Stimulated activated CD8-positive, alpha-beta memory T cell treated with anti-CD3 and anti-CD28 coated beads, Interleukin-4, amount 100 ng/mL, for 24 hours (primary cell): ENCODE measurements around the gene IDH3A.

Source experiments
- DNase-seq: peaks from one replicate; pipeline ENCODE4 v3.0.0-alpha.2; 2020; ENCODE audit warnings: low read depth

The IDH3A gene

GRCh38 chr15:78149068-78149804, at the start of gene IDH3A:
IDH3A (plus strand) TSS chr15:78149362; CDS start chr15:78149404, 42 bp downstream.
- peak; percentile 100 for DNase-seq

DNA sequence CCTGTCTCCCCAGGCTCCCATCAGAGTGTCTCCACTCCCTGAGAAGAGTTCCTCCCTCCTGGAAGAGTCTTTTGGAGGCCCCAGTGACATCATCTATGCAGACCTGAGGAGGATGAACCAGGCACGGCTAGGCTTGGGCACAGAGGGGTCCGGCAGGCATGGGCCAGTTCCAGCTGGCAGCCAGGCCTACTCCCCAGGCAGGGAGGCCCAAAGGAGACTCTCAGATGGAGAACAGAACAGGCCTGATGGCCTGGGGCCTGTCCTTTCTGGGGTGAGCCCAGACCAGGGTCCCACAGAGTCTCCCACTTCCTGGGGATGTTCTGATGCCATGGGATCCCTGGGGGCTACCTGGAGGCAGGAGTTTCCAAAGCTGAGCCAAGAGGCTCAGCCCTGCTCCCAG, 48.3 kb upstream of the IDH3A start:
- DNase-seq = no peak

GRCh38 chr15:78101423-78102105, 47.6 kb upstream of the IDH3A start:
- no peak for DNase-seq

- DNase-seq = no peak
These were observed 47.0 kb upstream of the IDH3A start for GRCh38 chr15:78102211-78102610.

GRCh38 chr15:78102741-78103140, 46.4 kb upstream of the IDH3A start:
- no peak for DNase-seq

DNA sequence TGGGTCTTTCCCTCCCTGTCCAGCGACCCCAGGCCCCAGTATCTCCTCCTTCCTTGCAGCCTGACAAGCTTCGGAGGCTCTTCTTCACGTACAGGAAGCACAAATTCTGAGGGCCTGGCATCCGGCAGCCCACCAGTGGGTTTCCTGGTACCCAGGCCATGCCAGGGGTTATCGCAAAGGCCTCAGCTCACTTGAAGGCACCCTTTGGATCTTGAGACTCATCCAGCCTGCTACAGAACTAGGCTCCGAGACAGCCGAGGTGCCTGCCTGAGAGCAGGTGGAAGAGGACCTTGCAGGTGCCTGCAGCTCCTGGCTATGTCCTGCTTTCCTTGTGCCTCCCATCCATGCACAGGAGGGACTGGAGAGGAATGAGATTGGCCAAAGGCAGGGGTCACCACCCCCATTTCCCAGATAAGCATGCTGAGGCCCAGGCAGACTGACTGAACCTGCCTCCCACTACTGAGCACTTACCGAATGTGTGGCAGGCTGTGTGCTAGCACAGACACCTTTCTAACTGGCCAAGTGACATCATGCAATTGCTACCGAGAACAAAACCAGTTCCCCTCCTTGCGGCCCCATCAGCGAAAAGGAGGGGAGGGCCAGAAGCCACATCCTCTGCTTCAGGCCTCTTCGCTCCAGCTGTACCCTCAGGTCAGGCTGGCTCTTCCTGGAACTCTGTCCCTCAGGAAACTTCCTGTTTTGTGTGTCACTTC, 45.6 kb upstream of the IDH3A start:
- peak; percentile 44 for DNase-seq

DNA sequence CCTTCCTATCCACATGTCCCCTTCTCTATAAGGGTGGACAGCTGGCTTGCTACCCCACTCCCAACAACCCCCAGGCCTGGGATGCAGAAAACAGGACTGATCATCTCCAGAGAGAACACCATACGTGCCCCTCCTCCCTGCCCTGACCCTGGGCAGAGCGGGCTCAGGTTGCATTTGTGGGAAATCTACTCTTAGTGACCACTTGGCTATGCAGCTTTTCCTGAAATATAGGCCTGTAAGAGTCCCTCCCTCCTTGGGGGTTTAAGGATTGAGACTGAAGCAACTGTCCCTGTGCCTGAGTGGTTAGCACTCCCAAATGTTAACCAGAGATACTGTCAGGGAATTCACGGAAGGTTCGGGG, 45.1 kb upstream of the IDH3A start:
- no peak for DNase-seq

GRCh38 chr15:78104566-78105475, 44.3 kb upstream of the IDH3A start:
- DNase-seq = no peak

GRCh38 chr15:78105476-78106241, 43.5 kb upstream of the IDH3A start:
- DNase-seq = no peak

- no peak for DNase-seq
These were observed 41.7 kb upstream of the IDH3A start for GRCh38 chr15:78107471-78107870.

DNA sequence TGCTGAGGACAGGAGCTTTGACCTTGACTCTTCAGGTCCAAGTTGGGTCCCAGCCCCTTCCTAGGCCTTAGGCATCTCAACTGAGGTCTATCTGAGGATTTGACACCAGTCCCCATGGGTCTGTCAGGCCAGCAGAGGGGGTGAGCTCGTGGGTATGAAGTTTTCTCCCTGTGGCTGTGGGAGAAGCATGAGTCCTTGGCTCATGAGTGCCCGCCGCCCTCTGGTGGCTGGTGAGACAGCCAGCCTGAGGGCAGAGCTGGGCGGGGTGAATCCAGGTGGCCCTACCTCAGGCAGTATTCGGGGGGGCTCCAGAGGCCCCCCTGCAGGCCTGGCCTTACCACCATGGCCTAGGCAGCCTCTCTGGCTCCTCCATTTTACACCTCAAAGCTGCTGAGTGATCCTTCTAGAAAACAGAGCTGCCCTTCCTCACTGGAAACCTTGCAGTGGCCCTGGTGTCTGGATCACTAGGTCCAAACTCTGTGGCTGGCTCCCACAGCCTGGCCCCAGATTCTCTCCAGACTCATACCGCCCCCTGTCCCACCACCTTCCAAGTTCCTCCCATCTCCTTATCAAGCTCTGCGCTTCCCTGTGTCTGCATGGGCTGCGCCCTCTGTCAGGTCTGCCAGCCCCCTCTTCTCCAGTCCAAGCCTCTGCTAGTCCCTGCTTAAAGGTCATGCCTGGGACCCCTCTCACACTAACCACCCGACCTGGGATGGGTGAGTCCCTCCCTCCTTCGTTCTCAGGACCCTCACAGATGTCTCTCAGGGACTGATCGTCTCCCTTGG, 40.7 kb upstream of the IDH3A start:
- peak; percentile 75 for DNase-seq

DNA sequence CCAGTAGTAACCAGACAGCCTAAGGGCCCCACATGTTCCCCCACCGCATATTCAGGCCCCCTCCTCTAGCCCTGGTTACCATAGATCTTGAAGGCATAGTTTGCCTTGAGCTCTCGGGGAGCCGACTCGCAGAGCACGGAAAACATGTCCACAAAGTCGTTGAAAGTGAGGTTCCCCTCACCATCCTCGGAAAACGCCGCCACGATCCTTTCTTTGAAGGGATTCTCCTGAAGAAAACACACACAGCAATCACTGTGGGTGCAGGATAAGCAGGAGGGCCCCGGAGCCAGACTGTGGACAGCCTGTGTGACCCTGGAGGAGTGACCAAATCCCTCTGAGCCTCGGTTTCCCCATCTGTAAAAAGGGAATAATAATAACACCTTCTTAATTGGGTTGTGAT, 40.0 kb upstream of the IDH3A start:
- DNase-seq = no peak

- DNase-seq = no peak
These were observed 39.1 kb upstream of the IDH3A start for GRCh38 chr15:78110096-78110495.

GRCh38 chr15:78110916-78111475, 38.2 kb upstream of the IDH3A start:
- DNase-seq = no peak

DNA sequence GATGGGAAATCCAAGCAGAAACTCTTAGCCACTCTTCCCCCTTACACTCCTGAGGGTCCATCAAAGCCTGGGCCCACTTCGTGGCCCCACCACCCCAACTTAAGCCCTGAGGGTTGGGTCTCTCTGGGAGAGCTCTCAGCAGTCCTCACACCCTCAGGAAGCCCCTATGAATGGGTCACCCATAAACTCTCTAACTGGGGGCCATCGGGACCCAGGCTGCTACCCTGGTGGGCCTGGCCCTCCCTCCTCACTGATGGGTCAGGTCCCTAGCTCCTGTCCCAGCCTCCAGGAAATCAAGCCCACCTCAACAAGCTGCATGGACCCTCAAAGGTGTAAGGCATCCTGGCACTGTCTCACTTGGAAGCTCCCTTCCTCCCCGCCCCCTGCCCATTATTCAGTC, 37.4 kb upstream of the IDH3A start:
- DNase-seq = no peak

DNA sequence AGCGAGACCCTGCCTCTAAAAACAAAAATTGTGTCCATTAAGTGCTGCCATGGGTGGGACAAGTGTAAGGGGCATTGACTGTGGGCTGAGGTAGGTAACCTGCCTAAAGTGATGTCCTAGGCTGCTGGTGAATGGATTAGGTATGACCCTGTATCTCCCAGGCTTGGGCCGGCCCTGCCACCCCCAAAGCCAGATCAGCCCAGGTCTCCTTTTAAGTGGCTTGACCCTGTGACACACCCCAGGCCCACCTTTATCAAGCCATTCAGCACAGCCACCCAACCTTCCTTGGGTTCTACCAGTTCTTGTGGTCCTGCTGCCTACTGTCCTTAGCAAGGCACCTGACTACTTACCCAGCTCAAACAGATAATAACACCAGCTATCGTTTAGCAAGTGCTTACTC, 36.6 kb upstream of the IDH3A start:
- no peak for DNase-seq

GRCh38 chr15:78120523-78120922, 28.6 kb upstream of the IDH3A start:
- DNase-seq = no peak

- DNase-seq = no peak
These were observed 23.9 kb upstream of the IDH3A start for GRCh38 chr15:78125267-78125666.

DNA sequence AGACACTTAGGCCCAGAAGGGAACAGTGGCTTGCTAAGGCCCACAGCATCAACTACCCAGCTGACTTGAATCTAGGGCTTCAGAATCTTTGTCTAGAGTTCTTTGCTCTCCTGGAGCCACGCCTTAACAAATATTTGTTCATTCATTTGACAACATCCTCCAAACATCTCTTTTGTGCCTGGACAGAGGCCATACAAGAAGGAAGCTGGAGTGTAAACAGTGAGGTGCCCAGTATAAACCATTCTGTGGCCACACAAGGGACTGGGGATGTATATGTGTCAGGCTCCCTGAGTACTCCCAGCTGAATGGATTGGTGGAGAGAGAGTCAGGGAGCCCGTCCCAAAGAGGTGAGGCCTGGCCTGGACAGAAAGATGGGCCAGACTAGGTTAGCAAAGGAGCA, 21.3 kb upstream of the IDH3A start:
- DNase-seq = no peak

DNA sequence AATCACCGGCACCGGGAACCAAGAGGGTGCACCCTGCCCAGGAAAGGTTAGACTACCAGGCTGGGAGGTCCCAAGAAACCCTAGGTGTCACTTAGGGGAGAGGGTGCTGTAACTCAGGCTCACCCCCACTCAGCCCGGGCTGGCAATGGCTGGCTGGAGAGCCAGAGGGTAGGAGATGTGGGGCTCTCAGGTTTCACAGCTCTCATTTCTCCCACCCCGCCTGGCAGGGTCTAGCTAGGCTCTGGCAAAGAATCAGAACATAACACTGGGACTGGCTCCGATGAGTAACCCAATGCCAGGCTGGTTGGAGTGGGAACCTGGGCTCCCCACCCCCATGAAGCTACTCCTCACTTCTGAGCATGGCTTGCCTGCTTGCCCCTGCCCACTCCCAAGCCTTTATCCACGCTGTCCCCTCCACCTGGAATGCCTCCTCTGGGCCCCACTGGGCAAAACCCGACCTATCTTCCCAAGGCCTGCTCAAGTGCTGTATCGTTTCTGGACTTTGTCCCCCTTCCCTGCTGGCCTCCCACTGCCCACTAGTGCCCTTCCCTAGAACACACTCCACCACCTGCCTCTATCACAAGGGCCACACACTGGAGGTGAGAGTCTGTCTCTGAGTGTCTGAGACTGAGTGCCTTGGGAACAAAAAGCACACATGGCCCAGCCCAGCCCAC, 19.9 kb upstream of the IDH3A start:
- no peak for DNase-seq
